Activated naive CD4-positive, alpha-beta T cell treated with anti-CD3 and anti-CD28 coated beads, Interleukin-2, amount 50 U/mL, for 16 hours (primary cell): Measurements from ENCODE around the gene LRBA.
"Not testable (repeated sequence)": the region's sequence is repeated elsewhere in the genome, so short reads cannot be mapped to it uniquely, and the experiment has no call there.

ENCODE experiments used
- DNase-seq: peaks from one replicate; pipeline ENCODE4 v3.0.0-alpha.2; 2020

The LRBA gene

DNA sequence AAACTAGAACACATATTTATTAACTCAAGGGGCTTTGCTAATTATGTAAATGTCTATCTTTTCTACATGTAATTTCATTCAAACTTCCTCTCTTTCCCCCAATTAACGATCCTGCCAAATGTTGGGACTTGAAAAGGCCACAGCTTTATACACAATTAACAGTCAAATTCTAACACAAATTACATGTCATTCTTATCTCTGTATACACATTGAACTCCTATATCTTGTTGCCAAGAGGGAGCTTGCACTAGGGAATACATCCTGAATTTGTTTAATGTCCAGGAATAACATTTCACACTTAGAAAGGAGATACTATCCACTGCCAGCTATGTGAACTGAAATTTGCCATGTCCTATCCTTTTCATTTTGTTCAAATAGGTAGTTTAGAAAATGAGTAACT lies 472.0 kb downstream of the LRBA start:
- DNase-seq: no peak

DNA sequence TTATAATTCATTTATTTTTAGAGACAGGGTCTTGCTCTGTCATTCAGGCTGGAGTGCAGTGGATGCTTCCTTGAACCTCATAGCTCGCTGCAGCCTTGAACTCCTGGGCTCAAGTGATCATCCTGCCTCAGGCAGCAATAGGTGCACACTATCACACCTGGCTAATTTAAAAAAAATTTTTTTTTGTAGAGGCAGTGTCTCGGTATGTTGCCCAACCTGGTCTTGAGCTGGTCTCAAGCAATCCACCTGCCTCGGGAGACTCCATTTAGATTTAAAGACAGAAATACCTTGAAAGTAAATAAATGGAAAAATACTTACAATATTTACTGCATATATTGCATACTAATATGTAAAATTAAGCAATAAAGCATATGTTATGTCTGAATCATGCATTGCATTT lies 473.4 kb downstream of the LRBA start:
- DNase-seq: no peak

DNA sequence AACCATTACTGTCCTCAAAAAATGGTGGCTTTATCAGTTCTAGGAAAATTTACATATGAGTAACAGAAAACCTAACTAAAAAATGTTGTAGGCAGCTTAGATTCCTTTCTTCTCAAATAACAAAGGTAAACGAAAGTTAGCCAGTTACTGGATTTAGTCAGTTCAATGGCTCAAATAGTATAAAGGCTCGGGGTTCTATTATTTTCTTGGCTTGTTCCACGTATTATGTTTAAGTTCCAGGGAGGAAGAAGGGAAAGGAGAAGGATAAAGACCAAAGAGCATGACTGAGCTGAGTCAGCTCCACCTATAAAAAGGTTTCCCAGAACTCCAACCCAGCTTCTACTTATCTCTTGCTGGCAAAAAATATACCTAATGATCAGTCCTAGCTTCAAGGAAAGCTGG lies 474.1 kb downstream of the LRBA start:
- no peak for DNase-seq

DNA sequence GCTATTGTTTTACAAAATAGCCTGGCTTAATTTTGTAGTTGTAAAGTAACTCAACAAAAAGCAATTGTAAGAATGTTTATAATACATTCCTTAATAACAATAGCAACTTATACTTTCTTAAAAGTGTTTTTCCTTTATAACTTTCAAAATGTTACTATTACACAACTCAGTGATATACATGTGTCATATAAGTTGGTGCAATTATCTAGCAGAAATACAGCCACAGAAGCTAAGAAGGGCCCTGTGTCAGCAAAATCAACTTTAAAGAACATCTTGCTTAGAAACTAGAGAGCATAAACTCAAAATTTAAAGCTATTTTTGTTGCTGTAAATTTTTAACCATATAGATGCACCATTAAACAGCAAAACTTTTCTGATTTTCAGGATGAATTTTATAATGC lies 474.5 kb downstream of the LRBA start:
- no peak for DNase-seq

DNA sequence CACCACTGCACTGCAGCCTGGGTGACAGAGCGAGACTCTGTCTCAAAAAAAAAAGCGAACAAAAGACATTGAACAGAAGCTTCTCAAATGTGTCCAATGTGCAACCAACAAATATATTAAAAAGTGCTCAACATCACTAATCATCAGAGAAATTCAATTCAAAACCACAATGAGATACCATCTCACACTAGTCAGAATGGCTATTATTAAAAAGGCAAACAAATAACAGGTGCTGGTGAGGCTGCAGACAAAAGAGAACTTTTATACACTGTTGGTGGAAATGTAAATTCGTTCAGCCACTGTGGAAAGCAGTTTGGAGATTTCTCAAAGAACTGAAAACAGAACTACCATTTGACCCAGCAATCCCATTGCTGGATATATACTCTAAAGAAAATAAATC lies 477.2 kb downstream of the LRBA start:
- not testable (repeated sequence) for DNase-seq

DNA sequence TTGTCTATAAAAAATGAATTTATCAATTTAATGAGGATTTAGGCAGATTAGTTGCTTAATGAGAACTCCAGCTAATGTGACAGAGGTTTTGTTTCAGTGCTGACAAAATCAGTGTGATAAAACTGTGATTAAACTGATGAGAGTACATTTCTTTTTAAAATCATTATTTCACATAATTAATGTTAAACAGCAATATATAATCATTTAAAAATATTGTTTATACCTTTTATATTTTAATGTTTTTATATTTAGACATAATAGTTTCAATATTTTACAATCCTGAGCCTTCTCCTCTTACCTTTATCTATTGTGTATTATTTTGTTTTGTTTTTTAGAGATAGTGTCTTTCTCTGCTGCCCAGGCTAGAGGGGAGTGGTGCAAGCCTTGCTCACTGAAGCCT lies 480.3 kb downstream of the LRBA start:
- no peak for DNase-seq

DNA sequence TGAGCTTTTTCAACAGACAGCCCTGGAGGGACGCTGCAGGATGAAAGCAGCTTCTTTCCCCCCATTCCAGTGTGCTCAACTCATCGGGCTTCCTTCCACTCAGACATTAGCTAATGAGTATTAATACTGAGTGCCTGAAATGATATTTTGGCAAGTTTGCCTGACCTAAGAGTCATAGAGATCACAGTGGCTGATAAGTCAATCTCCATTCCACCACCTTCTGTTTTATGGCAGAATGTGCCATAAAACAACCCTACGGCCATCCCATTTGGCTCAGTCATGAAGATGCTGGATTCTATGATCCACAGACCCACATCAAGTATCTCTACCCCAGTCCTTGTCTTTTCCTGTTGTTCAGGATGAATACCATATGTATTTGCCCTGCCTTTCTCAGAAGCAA lies 481.4 kb downstream of the LRBA start:
- DNase-seq: no peak

DNA sequence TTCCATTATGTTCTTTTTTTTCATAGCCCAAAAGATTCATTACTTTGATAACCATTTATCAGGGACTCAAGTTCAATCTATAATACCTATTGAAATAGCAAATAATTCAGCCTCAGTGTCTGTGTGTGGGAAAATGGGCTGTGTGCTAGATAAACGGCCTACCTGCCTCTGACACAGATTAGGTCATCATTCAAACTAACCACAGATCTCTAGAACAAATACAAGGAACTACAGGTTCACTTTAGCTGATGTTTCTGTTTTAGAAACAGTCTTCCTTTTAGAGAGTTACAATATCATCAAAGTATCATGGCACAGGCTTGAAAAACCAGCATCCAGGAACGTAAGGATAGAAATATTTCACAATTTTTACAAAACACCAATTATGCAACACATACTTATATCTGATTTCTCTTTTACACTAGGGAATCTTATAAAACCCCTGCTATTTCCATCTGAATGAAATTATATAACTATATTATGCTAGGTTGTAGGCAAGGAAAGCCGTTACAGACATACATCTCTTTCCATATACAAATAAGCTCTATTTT lies 489.7 kb downstream of the LRBA start:
- DNase-seq: no peak

DNA sequence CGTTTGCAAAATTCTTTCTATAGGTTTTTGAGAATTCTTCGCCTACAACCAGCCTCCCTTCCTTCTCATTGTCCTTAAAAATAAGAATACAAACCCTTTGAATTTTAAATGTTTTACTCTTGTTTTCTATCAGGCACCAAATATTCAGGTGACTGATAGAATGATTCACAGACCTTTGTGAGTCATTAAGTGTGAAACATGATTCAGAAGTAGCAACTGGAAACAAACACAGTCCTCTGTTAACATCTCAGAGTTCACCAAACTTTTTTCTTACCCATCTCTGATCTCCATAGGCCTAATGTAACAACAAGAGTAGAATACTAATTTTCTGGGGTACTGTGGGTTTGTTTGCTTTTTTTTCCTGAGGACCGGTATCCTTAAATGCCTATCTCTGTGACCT lies 496.5 kb downstream of the LRBA start:
- DNase-seq: no peak

DNA sequence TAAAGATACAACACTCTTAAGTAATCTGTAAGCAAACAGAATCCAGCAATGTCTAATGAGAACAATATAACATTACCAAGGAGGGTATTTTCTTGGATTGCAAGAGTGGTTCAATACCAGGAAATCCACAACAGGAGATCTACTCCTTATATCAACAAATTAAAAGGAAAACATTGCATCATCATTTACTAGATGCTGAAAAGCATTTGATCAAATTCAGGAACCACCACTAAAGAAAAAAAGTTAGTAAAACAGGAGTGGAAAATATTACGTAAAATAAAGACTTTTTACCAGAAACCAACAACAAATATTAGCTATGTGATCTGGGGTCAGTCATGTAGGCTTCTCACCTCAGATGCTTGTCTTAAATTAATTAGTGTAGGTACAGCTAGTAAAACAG lies 499.9 kb downstream of the LRBA start:
- DNase-seq: no peak

DNA sequence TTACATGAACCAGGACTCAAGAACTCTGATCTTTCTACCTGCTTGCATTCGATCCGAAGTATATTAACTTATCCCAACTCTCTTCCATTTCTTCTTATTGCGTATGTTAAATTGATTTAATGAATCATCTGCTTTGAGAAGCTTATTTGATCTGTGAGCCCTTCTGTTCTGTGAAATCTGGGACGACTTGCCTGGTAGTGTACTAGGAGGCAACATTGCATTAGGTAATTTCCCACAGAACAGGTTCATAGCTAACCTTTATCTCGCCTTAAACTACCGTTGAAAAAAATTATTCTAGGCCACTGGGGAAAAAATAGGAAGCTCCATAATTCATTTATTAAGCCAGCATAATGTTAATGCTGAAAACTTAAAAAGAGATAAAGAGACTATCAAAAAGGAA lies 500.4 kb downstream of the LRBA start:
- no peak for DNase-seq

DNA sequence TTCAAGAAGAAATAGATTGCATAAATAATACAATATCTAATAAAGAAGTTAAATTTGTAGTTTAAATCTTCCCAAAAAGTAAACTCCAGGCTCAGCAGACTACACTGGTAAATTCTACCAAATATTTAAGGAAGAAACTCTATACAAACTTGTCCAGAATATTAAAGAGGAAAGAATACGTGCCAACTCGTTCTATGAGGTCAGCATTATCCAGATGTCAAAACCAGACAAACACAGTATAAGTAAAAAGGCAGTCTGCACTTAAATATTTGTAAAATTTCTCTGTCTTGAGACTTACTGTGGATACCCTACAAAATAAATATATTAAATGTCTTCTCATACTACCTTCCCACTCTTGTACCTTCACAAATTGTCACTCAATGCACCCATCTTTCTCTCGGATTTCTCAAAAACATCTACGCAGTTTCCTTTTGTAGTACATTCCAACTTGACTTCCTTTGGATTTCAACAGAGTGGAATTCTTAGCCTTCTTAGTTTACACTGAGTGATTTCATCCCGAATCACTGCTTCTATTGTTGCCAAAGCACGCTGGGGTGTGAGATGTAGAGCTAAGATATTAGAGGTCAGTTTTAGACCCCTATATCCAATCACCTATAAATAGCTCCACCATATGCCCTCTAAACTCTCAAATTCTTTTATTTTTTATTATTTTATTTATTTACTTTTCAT lies 504.8 kb downstream of the LRBA start:
- DNase-seq: no peak

DNA sequence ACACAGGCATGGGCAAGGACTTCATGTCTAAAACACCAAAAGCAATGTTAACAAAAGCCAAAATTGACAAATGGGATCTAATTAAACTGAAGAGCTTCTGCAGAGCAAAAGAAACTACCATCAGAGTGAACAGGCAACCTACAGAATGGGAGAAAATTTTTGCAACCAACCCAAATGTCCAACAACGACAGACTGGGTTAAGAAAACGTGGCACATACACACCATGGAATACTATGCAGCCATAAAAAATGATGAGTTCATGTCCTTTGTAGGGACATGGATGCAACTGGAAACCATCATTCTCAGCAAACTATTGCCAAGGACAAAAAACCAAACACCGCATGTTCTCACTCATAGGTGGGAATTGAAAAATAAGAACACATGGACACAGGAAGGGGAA lies 507.4 kb downstream of the LRBA start:
- not testable (repeated sequence) for DNase-seq

DNA sequence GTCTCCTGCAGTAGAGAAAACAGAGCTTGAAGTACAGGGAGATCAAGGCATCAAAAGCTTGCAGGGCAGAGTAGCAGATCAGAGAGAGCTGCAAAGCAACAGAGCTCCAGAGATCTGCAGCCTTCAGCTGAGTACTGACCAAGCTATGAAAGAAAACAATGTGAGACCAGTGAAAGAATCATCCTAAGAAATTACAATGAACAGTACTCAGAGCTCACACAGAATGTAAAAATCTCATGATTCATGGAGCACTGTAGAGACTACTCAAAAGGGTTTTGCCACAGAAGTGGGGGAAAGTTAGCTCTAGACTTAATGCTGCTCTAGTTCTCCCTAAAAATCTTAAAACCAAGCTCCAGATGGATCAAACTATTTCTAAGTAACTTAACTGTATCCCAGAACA lies 513.1 kb downstream of the LRBA start:
- DNase-seq: no peak

DNA sequence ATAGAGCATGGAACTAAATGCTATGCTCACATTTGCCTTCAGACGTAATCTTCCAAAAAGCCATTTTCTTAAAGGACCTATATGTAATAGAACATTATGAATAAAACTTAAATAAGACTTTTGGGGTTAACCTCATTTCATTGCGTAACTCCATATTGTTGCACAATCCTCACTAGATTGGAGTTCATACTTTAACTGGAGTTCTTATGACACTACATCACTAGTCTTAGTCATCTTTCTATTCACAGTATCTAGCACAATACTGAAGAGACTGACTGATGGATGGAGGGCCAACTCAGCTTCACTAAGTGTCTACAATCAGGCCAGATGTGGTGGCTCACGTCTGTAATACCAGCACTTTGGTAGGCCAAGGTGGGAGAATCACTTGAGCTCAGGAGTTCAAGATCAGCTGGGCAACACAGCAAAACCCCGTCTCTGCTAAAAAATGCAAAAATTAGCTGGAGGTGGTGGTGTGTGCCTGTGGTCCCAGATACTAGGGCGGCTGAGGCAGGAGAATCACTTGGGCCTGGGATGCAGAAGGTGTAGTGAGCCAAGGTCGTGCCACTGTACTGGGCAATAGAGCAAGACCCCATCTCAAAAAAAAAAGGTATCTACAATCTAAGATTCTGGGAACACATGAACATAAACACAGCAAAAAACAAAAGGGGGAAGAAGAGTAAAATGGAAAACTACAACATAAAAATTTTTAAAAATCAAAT lies 513.9 kb downstream of the LRBA start:
- DNase-seq: no peak

DNA sequence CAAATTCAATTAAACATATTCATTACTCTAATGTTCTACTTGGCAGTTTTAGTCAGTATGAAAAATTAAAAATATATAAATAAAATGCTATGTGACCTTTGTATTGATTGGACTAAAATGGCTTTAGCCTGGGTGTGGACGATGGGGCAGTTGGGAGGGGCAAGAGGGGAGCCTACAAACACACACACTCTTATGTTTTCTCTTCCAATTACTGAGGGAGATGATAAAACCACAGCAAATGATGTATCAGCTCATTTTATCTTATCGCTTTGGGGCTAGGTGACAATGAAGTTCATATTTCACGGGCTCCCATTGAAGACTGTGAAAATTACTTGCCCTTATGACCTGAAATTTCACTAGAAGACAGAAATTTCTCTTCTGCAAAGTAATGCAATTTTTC lies 517.5 kb downstream of the LRBA start:
- DNase-seq: no peak

DNA sequence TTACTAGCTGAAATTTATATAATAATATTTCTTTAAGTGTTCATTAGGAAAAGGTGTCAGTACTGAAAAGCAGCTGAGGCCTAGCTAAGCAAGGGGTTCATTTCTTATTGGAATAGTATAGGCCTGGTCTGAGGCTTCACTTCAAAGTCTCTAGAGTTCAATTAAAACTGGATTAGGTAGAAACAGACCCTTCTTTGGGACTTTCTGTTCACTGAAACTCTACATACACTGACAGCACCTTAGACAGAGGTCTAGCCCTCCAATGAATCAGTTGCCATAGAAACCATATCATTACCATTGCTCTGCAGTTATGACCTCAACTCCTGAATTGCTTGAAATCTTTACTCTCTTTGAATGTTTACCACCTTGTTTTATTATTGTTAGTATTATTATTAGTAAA lies 519.5 kb downstream of the LRBA start:
- no peak for DNase-seq

DNA sequence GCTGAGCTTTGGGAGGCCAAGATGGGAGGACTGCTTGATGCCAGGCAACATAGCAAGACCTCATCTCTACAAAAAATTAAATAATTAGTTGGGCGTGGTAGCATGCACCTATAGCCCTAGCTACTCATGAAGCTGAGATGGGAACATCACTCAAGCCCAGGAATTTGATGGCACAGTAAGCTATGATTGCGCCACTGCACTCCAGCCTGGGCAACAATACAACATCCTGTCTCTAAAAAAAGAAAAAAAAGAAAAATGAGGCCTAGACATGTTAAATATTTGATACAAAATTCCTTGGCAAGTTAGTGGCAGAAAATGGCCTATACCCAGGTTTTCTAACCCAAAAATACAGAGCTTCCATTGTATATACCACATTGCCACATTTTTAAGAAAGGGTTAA lies 521.2 kb downstream of the LRBA start:
- DNase-seq: no peak

DNA sequence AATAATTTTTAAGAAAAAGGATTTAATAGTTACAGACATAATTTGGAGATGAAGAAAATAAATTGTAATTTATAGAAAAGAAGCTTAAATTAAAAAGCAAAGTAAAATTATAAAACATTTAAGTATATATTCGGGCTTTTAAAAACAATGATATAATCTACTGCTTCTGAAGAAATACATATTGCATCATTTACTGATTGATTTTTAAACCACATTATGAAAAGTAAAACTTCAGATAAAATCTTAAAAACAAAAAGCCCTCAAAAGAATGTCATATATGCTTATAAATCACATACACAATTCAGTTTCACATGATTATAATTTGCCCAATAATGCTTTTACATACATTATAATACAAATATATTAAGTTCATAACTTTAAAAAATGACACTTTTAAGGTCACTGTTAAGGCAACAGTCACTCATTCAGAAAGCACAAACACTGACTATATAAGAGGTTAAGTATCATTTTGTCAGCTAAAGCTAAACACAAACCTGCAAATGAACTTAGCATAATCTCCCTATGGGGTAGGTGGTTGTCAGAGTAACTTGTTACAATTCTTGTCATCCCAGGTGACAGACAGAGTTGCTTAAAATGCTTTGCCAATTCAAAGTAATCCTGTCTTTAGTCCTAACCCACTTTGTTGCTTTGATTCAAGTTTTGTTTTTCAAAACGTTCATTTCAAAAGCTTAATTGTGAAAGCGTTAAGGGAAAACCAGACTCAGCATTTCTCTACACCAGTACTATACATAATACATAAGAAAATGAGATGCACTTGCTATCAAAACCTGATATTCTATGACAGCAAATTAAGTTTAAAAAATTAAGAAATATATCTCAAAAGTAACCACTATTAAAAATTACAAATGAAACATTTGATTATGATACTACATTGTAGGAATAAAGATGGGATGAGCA lies 523.7 kb downstream of the LRBA start:
- DNase-seq: no peak

DNA sequence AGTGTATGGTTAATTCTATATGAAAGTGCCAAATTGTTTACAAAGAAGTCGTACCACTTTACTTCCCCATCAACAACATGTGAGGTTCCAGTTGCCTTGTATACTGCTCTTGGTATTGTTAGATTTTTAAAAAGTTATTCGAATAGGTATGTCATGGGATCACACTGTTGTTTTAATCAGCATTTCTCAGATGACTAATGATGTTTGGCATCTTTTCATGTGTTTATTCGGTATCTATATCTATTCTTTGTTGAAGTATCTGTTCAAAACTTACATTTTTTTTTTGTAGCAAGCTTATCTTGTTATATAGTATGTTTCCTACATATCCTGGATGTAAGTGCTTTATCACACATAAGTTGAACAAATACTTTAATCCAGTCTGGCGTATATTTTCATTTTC lies 532.5 kb downstream of the LRBA start:
- DNase-seq: no peak

DNA sequence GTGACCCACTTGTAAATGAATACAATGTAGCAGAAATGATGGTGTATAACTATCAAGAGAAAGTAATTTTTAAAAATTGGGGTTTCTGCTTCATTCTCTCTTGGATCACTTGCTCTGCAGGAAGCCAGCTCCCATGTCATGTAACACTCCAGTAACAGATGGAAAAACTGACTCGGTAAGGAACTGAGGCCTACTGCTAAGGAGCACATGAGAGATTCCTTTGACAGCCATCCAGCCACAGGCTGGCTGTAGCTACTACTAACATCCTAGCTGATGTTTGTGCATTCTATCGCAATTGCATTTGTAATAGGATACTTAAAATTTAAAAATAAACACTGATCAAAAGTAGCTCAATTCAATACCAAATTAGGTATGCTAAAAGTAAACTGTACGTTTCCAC lies 535.4 kb downstream of the LRBA start:
- no peak for DNase-seq

DNA sequence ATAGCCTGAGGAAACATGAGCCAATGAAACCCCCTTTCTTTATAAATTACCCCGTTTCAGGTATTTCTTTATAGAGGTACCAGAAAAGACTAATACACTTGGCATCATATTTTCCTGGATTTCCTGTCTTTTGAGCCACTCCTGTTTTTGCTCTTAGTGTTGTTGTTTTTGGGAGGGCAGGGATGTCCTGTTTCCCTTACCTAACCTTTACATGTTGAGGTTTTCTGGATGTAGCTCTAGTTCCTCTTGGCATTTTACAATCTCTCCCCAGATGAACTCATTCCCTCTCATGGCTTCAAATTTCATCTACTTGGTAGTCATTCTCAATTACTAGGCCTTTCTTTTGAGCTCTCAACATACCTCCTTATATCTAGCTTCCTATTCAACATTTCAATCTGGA lies 537.2 kb downstream of the LRBA start:
- DNase-seq: no peak

DNA sequence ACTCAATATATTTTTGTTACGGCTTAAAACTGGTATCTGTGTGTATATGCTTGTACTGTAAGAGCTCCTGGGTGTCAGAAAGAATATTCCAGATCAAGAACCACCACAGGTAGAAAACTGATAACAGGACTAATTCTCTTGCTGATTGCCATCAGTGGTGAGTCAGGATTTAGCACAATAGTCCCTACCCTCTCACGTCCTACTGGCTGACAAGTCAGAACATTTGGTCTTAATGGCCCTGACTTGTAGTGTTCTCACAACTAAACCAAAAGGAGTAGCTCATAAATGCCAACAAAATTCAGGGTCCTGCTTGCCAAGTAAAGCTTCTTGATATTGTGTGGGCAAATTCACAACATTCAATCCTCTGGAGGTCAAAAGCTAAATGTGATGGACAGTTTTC lies 538.3 kb downstream of the LRBA start:
- no peak for DNase-seq

DNA sequence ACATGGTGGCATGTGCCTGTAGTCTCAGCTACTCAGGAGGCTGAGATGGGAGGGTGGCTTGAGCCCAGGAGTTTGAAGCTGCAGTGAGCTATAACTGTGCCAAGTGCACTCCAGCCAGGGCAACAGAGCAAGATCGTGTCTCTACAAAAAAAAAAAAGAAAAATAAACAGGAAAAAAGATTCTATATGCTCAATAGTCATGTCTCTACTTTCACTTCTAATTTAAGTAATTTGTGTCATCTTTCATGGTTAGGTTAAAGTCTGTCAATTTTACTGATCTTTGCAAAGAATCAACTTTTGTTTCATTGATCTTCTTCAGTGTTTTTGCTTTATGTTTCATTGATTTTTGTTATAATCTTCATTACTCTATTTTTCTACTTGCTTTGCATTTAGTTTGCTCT lies 539.3 kb downstream of the LRBA start:
- DNase-seq: no peak
